Measurements from ENCODE around the gene MCM7. TPM values are rescaled to one million over a fixed set of nuclear protein-coding genes. Genes with fewer than 3 reads are reported as not detected.
"Not testable (repeated sequence)": the region's sequence is repeated elsewhere in the genome, so short reads cannot be mapped to it uniquely, and the experiment has no call there.

Gene MCM7
- 212 and 224 TPM in 2 replicates for total RNA-seq
- long read RNA-seq, transcript MCM7-210 (14 exons, 2,515 nt): minor isoform, 12 of 1,663 reads
- long read RNA-seq, transcript MCM7-201 (15 exons, 2,957 nt): major isoform, 1,488 of 1,663 reads
- long read RNA-seq, partial matches to known transcripts: 46 of 1,663 reads
- long read RNA-seq, other reads (novel, unspliced or antisense): 117 of 1,663 reads

DNA sequence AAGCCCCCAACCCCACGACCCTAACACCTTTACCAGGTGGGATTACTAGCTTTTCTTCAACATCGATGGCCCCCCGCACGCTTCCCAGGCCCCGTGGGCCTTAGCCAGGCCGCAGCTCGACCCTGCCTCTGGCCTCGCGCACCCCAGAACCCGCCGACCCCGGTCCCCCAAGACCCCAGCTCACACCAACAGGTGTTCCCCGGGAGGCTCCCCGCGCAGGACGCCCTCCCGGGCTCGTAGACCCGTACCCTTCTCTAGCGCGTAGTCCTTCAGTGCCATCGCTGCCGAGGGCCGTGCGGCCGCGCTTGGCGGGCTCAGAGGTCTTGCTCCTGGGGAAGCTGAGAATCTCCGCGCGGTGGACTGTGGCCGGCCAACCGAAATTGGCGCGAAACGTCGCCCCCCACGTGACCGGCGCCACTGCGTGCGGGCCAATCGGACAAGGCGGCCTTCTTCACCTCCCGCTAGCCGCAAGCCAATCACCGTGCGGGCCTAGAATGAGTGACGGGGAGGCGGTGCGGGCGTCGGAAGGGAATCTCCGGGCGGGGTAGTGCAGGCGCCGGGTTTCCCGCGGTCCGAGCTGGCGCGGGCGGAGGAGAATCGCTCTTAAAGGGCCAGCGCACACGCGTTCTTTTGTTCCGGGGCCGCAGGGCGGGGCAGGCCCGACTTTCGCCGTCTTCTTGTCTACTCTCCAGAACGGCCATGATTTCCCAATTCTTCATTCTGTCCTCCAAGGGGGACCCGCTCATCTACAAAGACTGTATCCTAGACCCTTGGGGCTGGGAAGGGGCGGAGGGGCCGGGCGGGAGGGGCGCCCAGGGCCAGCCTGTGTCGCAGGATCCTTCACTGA, at the start of gene MCM7, which contains the start of gene AP4M1:
Gene MCM7 (minus strand): TSS at position 382 of the 847 bp plus-strand sequence. CDS start 103 bp downstream, at position 279.
Gene AP4M1 (plus strand): TSS at position 628 of the 847 bp plus-strand sequence. CDS start 72 bp downstream, at position 700.
- DNase-seq (ENCODE audit: low spot score, unreplicated experiment): peak; percentile 96
- peak within 1 kb of the TSS; percentile 97 for H3K27ac Mint-ChIP-seq
- H3K4me3 Mint-ChIP-seq (ENCODE audit: low read depth): peak within 1 kb of the TSS; percentile 93
- peaks cover 34% of the 10 kb centered on the region for H3K36me3 Mint-ChIP-seq (ENCODE audit: insufficient read depth)
- no peaks in the 10 kb centered on the region for H3K9me3 Mint-ChIP-seq (ENCODE audit: low read depth)
- peaks cover 28% of the 10 kb centered on the region for H3K4me1 Mint-ChIP-seq (ENCODE audit: low read depth)
- TF ChIP-seq CTCF (IDR thresholded peaks at IDR 0.05; ENCODE audit: unreplicated experiment): no peak
- no peaks in the 10 kb centered on the region for H3K27me3 Mint-ChIP-seq

DNA sequence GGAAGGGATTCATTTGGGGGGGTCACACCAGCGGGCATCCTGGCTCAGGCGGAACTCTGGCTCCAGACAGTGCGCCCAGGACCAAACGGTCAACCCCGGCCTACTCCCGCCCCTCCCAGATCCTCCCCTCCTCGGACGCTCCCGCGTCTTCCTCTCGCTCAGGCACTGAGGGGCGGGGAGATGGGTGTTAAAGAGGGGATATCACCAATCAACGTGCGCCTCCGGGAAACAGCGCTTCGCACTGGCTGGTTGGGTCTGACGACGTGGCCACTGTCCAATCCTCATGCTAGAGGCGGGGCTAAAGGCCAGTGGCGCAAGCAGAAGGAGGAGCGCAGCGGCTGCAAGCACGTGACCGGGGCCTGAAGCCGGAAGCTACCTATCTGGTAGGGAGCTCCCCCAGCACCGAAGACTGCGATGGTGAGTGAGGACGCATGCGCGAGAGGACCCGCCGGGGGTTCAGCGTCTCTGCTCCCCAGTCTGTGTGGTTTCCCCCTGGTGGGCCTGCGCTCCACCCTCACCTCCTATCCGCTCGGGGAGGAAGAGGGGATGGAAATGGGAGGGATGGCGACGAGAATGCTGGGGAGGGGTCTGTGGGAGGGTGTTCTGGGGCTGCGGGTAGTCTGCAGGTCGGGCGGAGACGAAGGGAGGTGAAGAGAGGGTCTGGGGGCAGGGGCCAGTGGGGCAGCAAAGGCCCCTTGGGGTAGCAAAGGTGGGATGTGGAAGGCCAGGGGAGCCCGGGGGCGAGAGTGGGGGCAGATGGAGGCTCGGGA, 47.5 kb upstream of the MCM7 start, which contains the start of gene LAMTOR4:
Gene LAMTOR4 (plus strand): TSS at position 360 of the 770 bp plus-strand sequence. CDS start 55 bp downstream, at position 415.
- TF ChIP-seq CTCF (IDR thresholded peaks at IDR 0.05; ENCODE audit: unreplicated experiment): peak; percentile 18
- Mint-ChIP-seq H3K36me3 (ENCODE audit: insufficient read depth) (peaks cover 9% of the 10 kb centered on the region), H3K27me3 (no peaks in the 10 kb centered on the region), H3K27ac (peak within 1 kb of the TSS; percentile 93), H3K4me3 (ENCODE audit: low read depth) (peak within 1 kb of the TSS; percentile 99), H3K9me3 (ENCODE audit: low read depth) (no peaks in the 10 kb centered on the region), H3K4me1 (ENCODE audit: low read depth) (peaks cover 11% of the 10 kb centered on the region)
- peak; percentile 95 for DNase-seq (ENCODE audit: low spot score, unreplicated experiment)

DNA sequence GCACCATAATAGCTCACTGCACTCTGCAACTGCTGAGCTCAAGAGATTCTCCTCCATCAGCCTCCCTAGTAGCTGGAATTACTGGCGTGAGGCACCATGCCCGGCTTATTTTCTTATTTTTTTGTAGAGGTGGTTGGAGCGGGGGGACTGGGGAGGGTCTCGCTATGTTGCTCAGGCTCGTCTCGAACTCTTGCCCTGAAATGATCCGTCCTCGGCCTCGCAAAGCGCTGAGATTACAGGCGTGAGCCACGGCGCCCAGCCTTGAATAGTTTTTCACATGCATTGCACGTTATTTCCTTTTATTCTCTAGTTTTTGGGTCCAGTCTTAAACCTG, 47.0 kb upstream of the MCM7 start:
- no peak for TF ChIP-seq CTCF (IDR thresholded peaks at IDR 0.05; ENCODE audit: unreplicated experiment)

GRCh38 chr7:100147278-100147677, 46.1 kb upstream of the MCM7 start:
- Mint-ChIP-seq H3K36me3 (ENCODE audit: insufficient read depth) (peaks cover 5% of the 10 kb centered on the region), H3K27me3 (no peaks in the 10 kb centered on the region), H3K4me1 (ENCODE audit: low read depth) (peaks cover 11% of the 10 kb centered on the region), H3K27ac (no peak overlapping the region), H3K4me3 (ENCODE audit: low read depth) (no peak overlapping the region), H3K9me3 (ENCODE audit: low read depth) (no peaks in the 10 kb centered on the region)
- DNase-seq (ENCODE audit: low spot score, unreplicated experiment): no peak
- TF ChIP-seq CTCF (IDR thresholded peaks at IDR 0.05; ENCODE audit: unreplicated experiment): no peak

More for the DNA sequence above, 47.0 kb upstream of the MCM7 start:
- no peak for DNase-seq (ENCODE audit: low spot score, unreplicated experiment)
- Mint-ChIP-seq H3K9me3 (ENCODE audit: low read depth) (no peaks in the 10 kb centered on the region), H3K4me3 (ENCODE audit: low read depth) (peak overlapping the region; percentile 99), H3K4me1 (ENCODE audit: low read depth) (peaks cover 11% of the 10 kb centered on the region), H3K27me3 (no peaks in the 10 kb centered on the region), H3K36me3 (ENCODE audit: insufficient read depth) (peaks cover 9% of the 10 kb centered on the region), H3K27ac (peak overlapping the region; percentile 93)

- H3K27me3 Mint-ChIP-seq; DNase-seq (ENCODE audit: low spot score, unreplicated experiment): not testable (repeated sequence)
These were observed 45.2 kb upstream of the MCM7 start for GRCh38 chr7:100146350-100146749.

More at GRCh38 chr7:100146350-100146749, 45.2 kb upstream of the MCM7 start:
- H3K27ac Mint-ChIP-seq; H3K9me3 Mint-ChIP-seq (ENCODE audit: low read depth); H3K4me3 Mint-ChIP-seq (ENCODE audit: low read depth); H3K36me3 Mint-ChIP-seq (ENCODE audit: insufficient read depth): not testable (repeated sequence)
- peaks cover 11% of the 10 kb centered on the region for H3K4me1 Mint-ChIP-seq (ENCODE audit: low read depth)

Data from progenitor cell of endocrine pancreas (in vitro differentiated cells).